HG02642 (cell line): Measurements from ENCODE around the gene PFDN5.

ENCODE experiments used
- ATAC-seq: cut with Tn5 transposase; IDR thresholded peaks from one replicate; pipeline ENCODE4 v1.9.1; 2021; ENCODE audit warnings: mild to moderate bottlenecking; ENCODE audit not compliant: unreplicated experiment, poor library complexity

Gene PFDN5

DNA sequence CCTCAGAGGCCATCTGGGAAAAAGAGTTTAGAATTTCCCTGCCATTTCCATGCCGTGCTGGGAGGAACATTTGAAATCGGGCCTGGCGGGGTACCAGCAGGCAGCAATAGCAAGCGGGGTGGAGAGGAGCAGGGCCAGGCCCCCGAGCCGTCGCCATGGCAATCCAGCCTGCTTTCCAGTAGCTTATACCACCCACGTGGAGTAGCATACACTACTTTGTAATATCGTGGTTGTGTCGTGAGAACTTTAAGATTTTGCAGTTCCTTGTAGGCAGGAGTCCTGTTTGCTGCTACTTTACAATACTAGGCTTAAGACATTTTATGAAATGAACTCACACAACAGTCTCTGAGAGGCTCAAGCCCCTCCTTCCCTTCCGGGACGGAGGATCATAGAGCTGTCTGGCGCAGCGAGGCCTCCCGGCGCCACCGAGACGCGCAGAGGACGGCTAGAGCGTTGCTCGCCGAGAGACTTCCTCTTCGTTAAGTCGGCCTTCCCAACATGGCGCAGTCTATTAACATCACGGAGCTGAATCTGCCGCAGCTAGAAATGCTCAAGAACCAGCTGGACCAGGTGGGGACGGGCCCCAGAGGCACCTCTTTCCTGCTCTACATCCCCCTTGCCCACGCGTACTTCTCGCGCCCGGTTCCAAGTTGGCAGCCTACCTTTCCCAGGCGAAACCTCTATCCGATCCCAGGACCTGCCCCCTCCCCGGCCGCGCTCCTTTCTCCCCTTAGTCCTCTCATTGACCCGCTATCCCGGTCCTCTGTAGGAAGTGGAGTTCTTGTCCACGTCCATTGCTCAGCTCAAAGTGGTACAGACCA lies at the start of gene PFDN5:
Gene PFDN5 (plus strand): TSS at position 473 of the 821 bp plus-strand sequence. CDS start 26 bp downstream, at position 499.
- ATAC-seq = peak; percentile 83

DNA sequence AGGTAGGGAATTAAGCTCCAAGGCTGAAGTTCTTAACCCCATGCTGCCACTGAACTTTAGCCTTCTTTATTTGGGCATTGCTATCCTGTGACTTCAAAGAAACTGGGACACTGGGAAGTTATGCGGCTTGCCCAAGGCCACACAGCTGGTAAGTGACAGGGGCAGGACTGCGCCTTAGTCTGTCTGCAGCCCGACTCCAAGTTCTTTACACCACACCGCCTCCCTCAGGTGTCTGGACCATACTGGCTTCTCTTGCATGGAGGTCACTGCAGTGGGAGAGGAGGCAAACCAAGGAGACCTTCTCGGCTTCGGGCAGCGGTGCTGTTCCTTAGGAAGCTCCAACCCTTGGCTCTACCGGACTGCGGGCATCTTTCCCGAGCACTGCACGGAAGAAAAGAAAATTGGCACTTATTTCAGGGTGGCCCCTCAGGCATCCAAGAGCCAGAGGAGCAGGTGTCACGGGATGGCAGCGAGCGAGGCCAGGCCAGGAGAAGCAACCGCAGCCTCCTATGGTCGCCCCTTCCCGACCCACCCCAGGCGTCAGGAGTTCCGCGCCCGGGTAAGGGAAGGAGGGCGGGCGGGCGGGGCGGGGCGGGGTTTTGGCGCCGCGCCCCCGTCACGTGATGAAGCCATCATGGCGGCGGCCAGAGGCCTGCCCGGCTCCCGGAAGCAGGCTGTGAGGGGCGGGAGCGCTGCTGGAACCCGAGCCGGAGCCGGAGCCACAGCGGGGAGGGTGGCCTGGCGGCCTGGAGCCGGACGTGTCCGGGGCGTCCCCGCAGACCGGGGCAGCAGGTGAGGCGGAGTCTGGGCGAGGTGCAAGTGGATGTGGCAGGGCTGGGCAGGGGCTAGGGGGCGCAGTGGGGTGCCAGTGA lies 43.6 kb upstream of the PFDN5 start:
- ATAC-seq = peak; percentile 90

DNA sequence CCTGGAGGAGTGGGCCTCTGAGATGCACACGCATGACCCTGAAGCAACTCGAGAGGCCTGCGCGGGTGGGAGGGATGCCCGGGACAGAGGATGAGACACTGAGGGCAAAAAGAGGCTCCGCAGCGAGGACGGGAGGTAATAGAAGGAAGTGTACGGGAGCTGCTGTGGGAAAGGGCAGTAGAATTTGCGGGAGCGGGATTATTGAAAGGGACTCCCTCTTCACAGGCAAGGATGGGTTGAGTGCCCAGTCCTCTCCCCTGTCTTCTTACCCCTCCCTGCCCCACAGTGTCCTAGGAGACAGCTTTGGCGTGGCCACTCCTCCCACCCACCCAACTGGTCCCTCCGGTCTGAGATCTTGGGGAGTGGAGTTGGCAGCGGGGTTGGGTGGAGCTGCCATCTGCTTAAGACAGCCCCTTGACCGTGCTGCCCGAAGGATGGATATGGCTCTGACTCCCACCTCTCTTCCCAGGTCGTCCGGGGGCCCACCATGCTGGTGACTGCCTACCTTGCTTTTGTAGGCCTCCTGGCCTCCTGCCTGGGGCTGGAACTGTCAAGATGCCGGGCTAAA lies 42.9 kb upstream of the PFDN5 start:
- no peak for ATAC-seq

DNA sequence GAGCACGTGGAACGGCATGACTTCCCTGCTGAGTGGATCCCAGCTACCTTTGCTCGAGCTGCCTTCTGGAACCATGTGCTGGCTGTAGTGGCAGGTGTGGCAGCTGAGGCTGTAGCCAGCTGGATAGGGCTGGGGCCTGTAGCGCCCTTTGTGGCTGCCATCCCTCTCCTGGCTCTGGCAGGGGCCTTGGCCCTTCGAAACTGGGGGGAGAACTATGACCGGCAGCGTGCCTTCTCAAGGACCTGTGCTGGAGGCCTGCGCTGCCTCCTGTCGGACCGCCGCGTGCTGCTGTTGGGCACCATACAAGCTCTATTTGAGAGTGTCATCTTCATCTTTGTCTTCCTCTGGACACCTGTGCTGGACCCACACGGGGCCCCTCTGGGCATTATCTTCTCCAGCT lies 42.0 kb upstream of the PFDN5 start:
- ATAC-seq = no peak

DNA sequence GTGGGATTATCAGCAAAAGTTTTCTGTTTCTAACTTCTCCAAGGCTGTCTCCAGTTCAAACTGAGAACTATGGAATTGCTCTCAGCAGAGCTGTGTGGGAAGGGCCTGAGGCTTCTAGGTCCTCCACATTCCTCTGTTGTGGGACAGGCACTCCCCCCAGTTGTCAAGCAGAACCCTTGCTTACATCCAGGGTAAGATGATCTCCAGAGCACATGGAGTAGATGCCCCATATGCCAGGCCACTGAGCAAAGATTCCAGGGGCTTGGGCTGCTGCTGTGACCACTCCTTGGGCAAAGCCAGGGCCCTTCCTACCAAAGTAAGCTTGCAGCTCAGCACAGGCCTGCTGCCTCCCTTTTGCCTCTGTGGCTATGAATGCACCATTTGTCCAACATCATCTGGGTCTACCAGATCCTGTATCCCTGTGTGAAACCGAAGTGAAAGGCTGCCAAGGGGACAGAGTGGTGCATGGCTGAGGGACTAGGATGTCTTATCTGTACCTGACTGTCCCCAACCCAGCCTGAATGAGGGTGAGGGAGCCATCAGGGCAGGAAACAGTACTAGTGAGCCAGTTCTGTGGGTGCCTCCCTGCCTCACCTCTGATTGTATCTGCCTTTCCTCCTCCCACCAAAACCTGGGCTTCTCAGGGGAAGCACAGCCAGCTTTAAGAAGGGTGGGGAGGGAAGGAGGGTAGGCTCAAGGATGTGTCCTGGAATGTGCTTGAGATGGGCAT lies 40.4 kb upstream of the PFDN5 start:
- ATAC-seq = no peak

DNA sequence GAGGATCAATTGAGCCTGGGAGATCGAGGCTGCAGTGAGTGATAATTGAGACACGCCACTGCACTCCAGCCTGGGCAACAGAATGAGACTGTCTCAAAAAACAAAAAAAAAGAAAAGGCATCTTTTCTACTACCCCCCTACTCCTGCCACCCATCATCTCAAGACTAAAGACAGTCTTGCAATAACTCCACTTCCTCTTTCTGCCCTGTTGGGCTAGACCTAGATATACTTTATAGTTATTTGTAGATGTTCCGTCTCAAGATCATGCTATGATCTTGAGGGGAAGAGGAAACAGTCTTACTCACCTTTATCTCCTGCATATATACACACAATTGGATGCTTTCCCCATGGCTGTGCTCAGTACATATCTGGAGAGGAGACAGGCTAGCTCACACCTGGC lies 39.3 kb upstream of the PFDN5 start:
- ATAC-seq = no peak

DNA sequence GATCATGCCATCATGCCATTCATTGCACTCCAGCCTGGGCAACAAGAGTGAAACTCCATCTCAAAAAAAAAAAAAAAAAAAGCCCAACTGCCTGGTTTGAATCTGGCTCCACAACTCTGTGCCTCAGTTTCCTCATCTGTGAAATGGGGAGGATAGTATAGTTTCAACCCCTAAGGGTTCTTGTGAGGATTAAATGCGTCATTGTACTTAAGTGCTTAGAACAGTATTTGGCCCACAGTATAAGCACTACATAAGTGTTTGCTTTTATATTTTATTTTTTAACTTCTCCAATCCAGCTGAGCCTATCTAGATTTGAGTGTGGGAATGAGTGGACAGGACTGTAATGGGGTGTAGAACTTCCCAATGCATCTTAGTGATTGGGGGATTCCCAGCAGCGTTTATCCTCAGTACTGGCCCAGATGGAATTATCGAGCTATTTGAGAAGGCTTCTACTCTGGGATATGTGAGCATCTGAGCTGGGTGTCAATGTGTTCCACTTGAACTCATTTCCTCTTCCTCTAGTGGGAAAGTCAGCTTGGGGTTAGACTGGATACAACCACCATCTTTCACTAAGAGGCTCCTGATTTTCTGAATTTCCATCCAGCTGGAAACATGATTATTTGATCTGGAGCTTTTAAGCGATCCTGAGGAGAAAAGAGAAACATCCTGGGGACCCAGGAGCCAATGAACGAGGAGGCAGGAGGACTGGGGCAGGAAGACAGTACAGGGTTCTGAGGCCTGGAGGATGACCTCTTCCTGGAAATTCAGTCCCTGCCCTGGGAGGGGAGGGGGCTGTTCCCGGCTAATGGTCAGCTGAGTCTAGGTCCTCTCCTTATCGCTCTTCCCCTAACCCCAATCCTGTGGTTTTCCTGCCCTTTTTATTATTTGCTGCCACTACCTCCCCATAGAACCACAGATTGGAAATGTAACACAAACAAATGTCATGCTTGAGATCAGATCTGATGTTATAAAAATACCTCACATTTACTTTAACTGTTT lies 36.5 kb upstream of the PFDN5 start:
- ATAC-seq = no peak

DNA sequence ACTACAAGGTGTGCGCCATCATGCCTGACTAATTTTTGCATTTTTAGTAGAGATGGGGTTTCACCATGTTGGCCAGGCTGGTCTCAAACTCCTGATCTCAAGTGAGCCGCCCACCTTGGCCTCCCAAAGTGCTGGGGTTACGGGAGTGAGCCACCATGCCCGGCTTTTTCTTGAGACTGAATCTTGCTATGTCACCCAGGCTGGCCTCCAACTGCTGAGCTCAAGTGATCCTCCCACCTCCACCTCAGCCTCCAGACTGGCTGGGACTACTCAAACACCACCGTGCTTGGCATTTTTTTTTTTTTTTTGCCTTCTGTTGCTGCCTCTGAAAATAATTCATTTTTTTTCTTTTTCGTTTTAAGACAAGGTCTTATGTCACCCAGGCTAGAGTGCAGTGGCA lies 35.5 kb upstream of the PFDN5 start:
- ATAC-seq = no peak

DNA sequence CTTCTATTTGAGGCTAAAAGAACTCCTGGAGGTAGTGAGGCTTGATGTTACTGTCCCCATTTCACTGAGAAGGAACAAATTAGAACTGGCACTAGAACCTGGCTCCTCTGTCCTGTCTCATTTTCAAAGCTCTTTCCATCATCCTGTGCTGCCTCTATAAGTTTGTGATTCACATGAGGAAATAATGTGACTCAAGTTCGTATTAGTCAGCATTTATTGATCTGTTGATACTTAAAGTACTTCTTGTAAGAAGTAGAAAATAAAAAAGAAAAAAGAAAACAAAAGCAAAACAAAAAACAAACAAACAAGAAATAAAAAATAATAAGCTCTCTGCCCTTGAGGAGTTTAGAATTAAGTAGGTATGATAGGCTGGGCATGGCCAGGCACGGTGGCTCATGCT lies 29.6 kb upstream of the PFDN5 start:
- ATAC-seq = no peak

DNA sequence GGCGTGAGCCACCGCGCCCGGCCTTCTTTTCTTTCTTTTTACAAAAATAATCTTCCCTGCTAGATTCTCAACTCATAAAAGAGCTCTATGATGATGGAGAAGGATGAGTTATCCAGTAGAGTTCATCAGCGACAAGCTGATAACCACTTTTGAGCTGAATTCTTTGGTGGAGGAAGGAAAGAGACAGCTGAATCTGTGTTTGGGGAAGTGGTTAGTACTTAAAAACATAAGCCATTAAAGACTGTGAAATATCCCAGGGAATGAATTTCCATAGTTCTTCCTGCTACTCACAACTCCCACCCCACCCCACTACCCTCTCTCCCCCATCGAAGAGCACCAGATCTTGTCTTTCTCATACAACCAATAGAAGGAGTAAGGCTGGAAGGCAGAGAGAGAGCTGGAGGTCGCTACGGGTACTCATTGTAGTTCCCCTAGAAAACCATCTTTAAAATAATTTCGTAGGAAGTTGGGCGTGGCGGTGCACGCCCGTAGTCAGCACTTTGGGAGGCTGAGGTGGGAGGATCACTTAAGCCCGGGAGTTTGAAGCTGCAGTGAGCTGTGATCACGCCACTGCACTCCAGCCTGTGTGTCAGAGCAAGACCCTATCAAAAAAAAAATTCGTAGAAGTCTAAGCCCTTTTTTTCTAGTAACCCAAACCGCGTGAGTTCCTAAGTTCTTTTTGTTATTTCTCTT lies 27.9 kb upstream of the PFDN5 start:
- ATAC-seq = peak; percentile 18

DNA sequence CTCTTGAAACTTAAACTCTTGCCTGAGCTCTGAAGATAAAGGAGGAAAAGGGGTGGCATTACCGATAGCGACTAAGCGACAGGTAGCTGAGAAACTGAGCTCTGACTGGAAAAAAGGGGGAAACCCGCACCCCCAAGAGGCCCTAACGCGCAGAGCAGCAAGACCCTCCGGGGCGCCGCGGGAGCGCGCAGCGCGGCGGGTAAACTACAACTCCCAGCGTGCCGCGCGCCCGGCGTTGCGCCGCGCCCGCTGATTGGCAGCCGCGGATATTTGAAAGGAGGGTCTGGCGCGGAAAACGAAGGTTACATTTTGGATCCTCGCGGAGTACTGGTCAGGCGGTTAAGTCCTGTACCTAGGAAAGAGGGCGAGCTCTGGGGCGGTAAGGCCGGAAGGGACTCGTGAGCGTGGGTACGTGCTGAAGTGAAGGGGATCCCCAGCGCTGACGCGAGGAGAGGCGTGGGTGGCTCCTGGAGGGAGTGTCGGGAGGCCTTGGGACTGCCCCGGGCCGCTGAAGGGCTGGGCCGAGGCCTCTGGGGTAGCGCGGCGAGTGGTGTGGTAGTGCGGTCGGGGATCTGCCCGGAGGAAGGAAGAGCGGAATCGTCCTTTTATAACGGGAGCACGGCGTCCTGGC lies 27.2 kb upstream of the PFDN5 start, which contains the start of gene ESPL1:
Gene ESPL1 (plus strand): TSS at position 301 of the 631 bp plus-strand sequence. CDS start 468 bp downstream, outside the sequence.
- ATAC-seq = peak; percentile 85

DNA sequence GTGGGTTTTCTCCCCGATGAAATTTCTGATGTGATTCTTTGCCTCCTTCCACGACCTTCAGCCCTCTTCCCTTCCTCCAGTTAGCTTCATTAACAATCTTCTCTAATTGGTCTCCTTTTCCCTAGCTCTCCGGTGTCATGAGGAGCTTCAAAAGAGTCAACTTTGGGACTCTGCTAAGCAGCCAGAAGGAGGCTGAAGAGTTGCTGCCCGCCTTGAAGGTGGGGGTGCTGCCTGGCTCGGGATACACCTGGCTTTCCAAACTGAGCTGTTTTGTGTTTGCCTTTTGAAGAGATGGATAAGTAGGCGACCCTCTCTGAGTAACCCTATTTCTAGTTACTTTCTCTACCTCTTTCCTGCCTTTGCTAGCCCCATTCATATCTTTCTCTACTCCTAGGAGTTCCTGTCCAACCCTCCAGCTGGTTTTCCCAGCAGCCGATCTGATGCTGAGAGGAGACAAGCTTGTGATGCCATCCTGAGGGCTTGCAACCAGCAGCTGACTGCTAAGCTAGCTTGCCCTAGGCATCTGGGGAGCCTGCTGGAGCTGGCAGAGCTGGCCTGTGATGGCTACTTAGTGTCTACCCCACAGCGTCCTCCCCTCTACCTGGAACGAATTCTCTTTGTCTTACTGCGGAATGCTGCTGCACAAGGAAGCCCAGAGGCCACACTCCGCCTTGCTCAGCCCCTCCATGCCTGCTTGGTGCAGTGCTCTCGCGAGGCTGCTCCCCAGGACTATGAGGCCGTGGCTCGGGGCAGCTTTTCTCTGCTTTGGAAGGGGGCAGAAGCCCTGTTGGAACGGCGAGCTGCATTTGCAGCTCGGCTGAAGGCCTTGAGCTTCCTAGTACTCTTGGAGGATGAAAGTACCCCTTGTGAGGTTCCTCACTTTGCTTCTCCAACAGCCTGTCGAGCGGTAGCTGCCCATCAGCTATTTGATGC lies 26.4 kb upstream of the PFDN5 start:
- peak; percentile 4 for ATAC-seq

DNA sequence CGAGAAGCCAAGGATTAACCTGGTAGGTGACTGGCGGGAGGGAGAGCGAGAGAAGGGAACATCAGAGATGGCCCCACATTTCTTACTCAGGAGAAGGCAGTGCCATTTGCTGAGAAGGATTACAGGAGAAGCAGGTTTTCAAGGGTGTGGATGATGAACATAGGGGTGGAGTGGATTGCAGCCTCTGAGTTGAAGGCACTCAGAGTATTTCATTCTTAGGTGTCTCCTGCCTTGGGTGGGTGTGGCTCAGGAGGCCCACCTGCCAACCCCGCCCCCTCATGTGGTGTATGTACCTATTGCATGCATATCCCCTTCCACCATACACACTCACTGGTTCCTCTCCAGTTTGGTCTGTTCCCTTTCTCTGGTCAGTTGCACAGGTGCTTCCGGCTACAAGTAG lies 20.9 kb upstream of the PFDN5 start:
- ATAC-seq = no peak

DNA sequence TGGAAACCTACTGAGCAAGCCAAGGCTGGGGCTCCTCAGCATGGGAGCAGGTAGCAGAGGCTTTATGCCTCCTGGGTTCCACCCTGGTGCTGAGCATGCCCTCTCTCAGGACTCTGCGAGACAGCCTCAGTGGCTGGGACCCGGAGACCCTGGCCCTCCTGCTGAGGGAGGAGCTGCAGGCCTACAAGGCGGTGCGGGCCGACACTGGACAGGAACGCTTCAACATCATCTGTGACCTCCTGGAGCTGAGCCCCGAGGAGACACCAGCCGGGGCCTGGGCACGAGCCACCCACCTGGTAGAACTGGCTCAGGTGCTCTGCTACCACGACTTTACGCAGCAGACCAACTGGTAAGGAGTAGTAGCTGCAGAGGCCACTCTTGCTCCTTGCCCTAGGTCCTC lies 18.8 kb upstream of the PFDN5 start:
- ATAC-seq = no peak

DNA sequence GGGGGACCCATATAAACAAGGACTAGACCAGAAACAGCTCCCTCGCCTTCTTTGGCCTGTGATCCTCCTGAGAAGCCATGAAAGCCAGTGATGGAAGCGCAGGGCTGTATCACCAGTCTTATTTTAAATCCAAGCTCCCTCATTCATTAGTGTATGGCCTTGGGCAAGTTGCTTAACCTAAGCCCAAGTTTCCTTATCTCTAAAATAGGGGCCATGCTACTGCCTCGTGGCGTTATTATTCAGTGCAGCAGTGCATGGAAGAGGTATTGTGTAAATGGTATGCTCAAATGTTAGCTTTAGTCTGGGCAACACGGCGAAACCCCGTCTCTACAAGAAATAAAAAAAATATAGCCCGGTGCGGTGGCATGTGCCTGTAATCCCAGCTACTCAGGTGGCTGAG lies 17.4 kb upstream of the PFDN5 start:
- no peak for ATAC-seq

DNA sequence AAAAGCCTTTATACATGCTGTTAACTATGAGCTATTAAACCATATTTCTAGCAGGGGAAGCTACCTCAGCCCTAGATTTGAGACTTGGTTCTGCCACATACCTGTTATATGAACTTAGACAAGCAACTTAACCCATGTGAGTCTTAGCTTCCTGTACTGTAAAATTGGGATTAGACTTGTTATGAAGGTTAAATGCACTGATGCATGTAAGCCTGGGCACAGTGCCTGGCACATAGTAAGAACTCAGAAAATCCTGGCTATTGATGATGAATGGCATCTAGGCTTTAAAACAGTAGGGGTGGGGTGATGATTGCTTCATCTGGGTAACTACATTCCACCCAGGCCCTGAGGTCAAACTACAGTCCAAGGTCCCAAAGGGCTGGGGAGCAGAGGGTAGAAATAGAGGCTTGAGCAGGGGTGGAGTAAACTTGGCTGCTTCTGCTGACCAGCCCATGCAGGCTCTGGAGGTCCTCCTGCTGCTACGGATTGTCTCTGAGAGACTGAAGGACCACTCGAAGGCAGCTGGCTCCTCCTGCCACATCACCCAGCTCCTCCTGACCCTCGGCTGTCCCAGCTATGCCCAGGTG lies 16.0 kb upstream of the PFDN5 start:
- no peak for ATAC-seq
